IgD-negative memory B cell (primary cell): ENCODE data around the gene FBLN2. TPM values are rescaled to one million over a fixed set of nuclear protein-coding genes. Genes with fewer than 3 reads are reported as not detected.

Experiments used
- H3K27ac Mint-ChIP-seq, 3 donors: one replicate each; pipeline ENCODE4 v1.8.0; 2020 to 2022; ENCODE audit warnings: mild to moderate bottlenecking in 3 of 3, mixed read lengths in 3 of 3, moderate library complexity in 1 of 3
- H3K27me3 Mint-ChIP-seq: one replicate; pipeline ENCODE4 v1.8.0; 2021; ENCODE audit warnings: mixed read lengths
- H3K36me3 Mint-ChIP-seq: one replicate; pipeline ENCODE4 v1.8.0; 2020; ENCODE audit warnings: mild to moderate bottlenecking, mixed read lengths
- H3K4me1 Mint-ChIP-seq, 3 donors: one replicate each; pipeline ENCODE4 v1.8.0; 2020 to 2022; ENCODE audit warnings: mixed read lengths in 3 of 3, mild to moderate bottlenecking in 1 of 3
- H3K4me3 Mint-ChIP-seq, 4 donors: one replicate each; pipeline ENCODE4 v1.8.0; 2020 to 2022; ENCODE audit warnings: mild to moderate bottlenecking in 4 of 4, mixed read lengths in 4 of 4, moderate library complexity in 3 of 4
- H3K9me3 Mint-ChIP-seq, 3 donors: one replicate each; pipeline ENCODE4 v1.8.0; 2020 to 2021; ENCODE audit warnings: mixed read lengths in 3 of 3, mild to moderate bottlenecking in 1 of 3
- polyA plus RNA-seq: library from polyadenylated mRNA; unstranded; fragments of 300-500 nt; fragmentation: Illumina TruSeq; gene quantifications from one replicate; pipeline ENCODE4 v1.2.3, GENCODE V29; 2021

Gene FBLN2
- polyA plus RNA-seq, 1 donor from 2014 or later: 4.4 TPM

GRCh38 chr3:13545952-13546454 is 2.9 kb upstream of the FBLN2 start:
- Mint-ChIP-seq H3K27ac (no peak overlapping the region), H3K27me3 (peaks cover 22% of the 10 kb centered on the region), H3K4me1 (peaks cover 3 to 15% (median 13%) of the 10 kb centered on the region in 3 donors)

GRCh38 chr3:13546667-13547171 is 2.2 kb upstream of the FBLN2 start:
- H3K27ac Mint-ChIP-seq: no peak overlapping the region
- peaks cover 0 to 5% (median 0%) of the 10 kb centered on the region in 3 donors for H3K9me3 Mint-ChIP-seq
- H3K4me1 Mint-ChIP-seq: peaks cover 3 to 15% (median 13%) of the 10 kb centered on the region in 3 donors
- peaks cover 22% of the 10 kb centered on the region for H3K27me3 Mint-ChIP-seq
- H3K36me3 Mint-ChIP-seq: peaks cover 5% of the 10 kb centered on the region
- H3K4me3 Mint-ChIP-seq: no peak overlapping the region

More at GRCh38 chr3:13545952-13546454, 2.9 kb upstream of the FBLN2 start:
- peaks cover 0 to 5% (median 2%) of the 10 kb centered on the region in 3 donors for H3K9me3 Mint-ChIP-seq
- no peak overlapping the region for H3K4me3 Mint-ChIP-seq
- H3K36me3 Mint-ChIP-seq: peaks cover 5% of the 10 kb centered on the region

GRCh38 chr3:13547591-13548371 is 1.1 kb upstream of the FBLN2 start:
- H3K27ac Mint-ChIP-seq: no peak overlapping the region
- peaks cover 3 to 15% (median 13%) of the 10 kb centered on the region in 3 donors for H3K4me1 Mint-ChIP-seq
- H3K27me3 Mint-ChIP-seq: peaks cover 28% of the 10 kb centered on the region
- H3K4me3 Mint-ChIP-seq: peak overlapping the region in 3 of 4 donors; percentile 54 to 86 (median 82)
- peaks cover 0 to 2% (median 0%) of the 10 kb centered on the region in 3 donors for H3K9me3 Mint-ChIP-seq
- peaks cover 5% of the 10 kb centered on the region for H3K36me3 Mint-ChIP-seq

GRCh38 chr3:13549623-13550422 is 898 bp downstream of the FBLN2 start:
- Mint-ChIP-seq H3K27me3 (peaks cover 26% of the 10 kb centered on the region), H3K36me3 (peaks cover 5% of the 10 kb centered on the region), H3K4me3 (peak overlapping the region; percentile 21 to 92 (median 80)), H3K27ac (no peak overlapping the region), H3K4me1 (peaks cover 3 to 15% (median 13%) of the 10 kb centered on the region in 3 donors), H3K9me3 (no peaks in the 10 kb centered on the region)

GRCh38 chr3:13550423-13550690 is 1.4 kb downstream of the FBLN2 start:
- Mint-ChIP-seq H3K27me3 (peaks cover 22% of the 10 kb centered on the region), H3K4me1 (peaks cover 3 to 15% (median 13%) of the 10 kb centered on the region in 3 donors), H3K27ac (peak overlapping the region in 1 of 3 donors; percentile 39), H3K9me3 (no peaks in the 10 kb centered on the region), H3K4me3 (peak overlapping the region; percentile 21 to 92 (median 64)), H3K36me3 (peaks cover 5% of the 10 kb centered on the region)

- H3K27ac Mint-ChIP-seq: peak overlapping the region in 1 of 3 donors; percentile 39
Measured at GRCh38 chr3:13550791-13551360, 2.0 kb downstream of the FBLN2 start.

GRCh38 chr3:13552857-13553652 is 4.1 kb downstream of the FBLN2 start:
- peaks cover 4% of the 10 kb centered on the region for H3K36me3 Mint-ChIP-seq
- peaks cover 0 to 13% (median 12%) of the 10 kb centered on the region in 3 donors for H3K4me1 Mint-ChIP-seq

More at GRCh38 chr3:13550791-13551360, 2.0 kb downstream of the FBLN2 start:
- H3K9me3 Mint-ChIP-seq: no peaks in the 10 kb centered on the region
- peaks cover 3 to 15% (median 13%) of the 10 kb centered on the region in 3 donors for H3K4me1 Mint-ChIP-seq
- H3K36me3 Mint-ChIP-seq: peaks cover 4% of the 10 kb centered on the region
- H3K27me3 Mint-ChIP-seq: peaks cover 22% of the 10 kb centered on the region
- peak overlapping the region in 2 of 4 donors; percentile 21 to 92 for H3K4me3 Mint-ChIP-seq

GRCh38 chr3:13553686-13554085 is 4.8 kb downstream of the FBLN2 start:
- Mint-ChIP-seq H3K36me3 (peaks cover 2% of the 10 kb centered on the region), H3K4me1 (peaks cover 0 to 10% (median 9%) of the 10 kb centered on the region in 3 donors), H3K9me3 (peaks cover 0 to 2% (median 0%) of the 10 kb centered on the region in 3 donors), H3K27me3 (peaks cover 17% of the 10 kb centered on the region), H3K4me3 (peak overlapping the region in 1 of 4 donors; percentile 77), H3K27ac (no peak overlapping the region)

More at GRCh38 chr3:13552857-13553652, 4.1 kb downstream of the FBLN2 start:
- peaks cover 0 to under 1% (median 0%) of the 10 kb centered on the region in 3 donors for H3K9me3 Mint-ChIP-seq
- no peak overlapping the region for H3K27ac Mint-ChIP-seq
- peak overlapping the region in 1 of 4 donors; percentile 77 for H3K4me3 Mint-ChIP-seq
- H3K27me3 Mint-ChIP-seq: peaks cover 20% of the 10 kb centered on the region

GRCh38 chr3:13555753-13556152 is 6.8 kb downstream of the FBLN2 start:
- peaks cover 17% of the 10 kb centered on the region for H3K27me3 Mint-ChIP-seq

GRCh38 chr3:13556207-13556606 is 7.3 kb downstream of the FBLN2 start:
- Mint-ChIP-seq H3K27me3 (peaks cover 17% of the 10 kb centered on the region), H3K36me3 (no peaks in the 10 kb centered on the region), H3K9me3 (peaks cover 0 to 2% (median 0%) of the 10 kb centered on the region in 3 donors), H3K4me3 (no peak overlapping the region), H3K4me1 (peaks cover 0 to 3% (median 0%) of the 10 kb centered on the region in 3 donors), H3K27ac (no peak overlapping the region)

More at GRCh38 chr3:13555753-13556152, 6.8 kb downstream of the FBLN2 start:
- Mint-ChIP-seq H3K4me3 (no peak overlapping the region), H3K4me1 (peaks cover 0 to 3% (median 0%) of the 10 kb centered on the region in 3 donors), H3K27ac (no peak overlapping the region), H3K36me3 (no peaks in the 10 kb centered on the region), H3K9me3 (peaks cover 0 to 2% (median 0%) of the 10 kb centered on the region in 3 donors)

GRCh38 chr3:13556917-13557316 is 8.0 kb downstream of the FBLN2 start:
- H3K36me3 Mint-ChIP-seq: no peaks in the 10 kb centered on the region
- H3K27ac Mint-ChIP-seq: no peak overlapping the region
- peaks cover 0 to 2% (median 0%) of the 10 kb centered on the region in 3 donors for H3K9me3 Mint-ChIP-seq
- H3K4me1 Mint-ChIP-seq: peaks cover 0 to 3% (median 0%) of the 10 kb centered on the region in 3 donors
- H3K27me3 Mint-ChIP-seq: peaks cover 16% of the 10 kb centered on the region
- H3K4me3 Mint-ChIP-seq: no peak overlapping the region

- H3K27me3 Mint-ChIP-seq: peaks cover 11% of the 10 kb centered on the region
- no peaks in the 10 kb centered on the region for H3K36me3 Mint-ChIP-seq
- peaks cover 0 to 3% (median 0%) of the 10 kb centered on the region in 3 donors for H3K4me1 Mint-ChIP-seq
- no peak overlapping the region for H3K4me3 Mint-ChIP-seq
- peaks cover 0 to 2% (median 0%) of the 10 kb centered on the region in 3 donors for H3K9me3 Mint-ChIP-seq
- H3K27ac Mint-ChIP-seq: no peak overlapping the region
Measured at GRCh38 chr3:13557417-13557816, 8.5 kb downstream of the FBLN2 start.

GRCh38 chr3:13557926-13558325 is 9.0 kb downstream of the FBLN2 start:
- Mint-ChIP-seq H3K4me3 (no peak overlapping the region), H3K9me3 (peaks cover 0 to 2% (median 0%) of the 10 kb centered on the region in 3 donors), H3K36me3 (no peaks in the 10 kb centered on the region), H3K27ac (no peak overlapping the region), H3K4me1 (peaks cover 0 to 3% (median 0%) of the 10 kb centered on the region in 3 donors), H3K27me3 (peaks cover 11% of the 10 kb centered on the region)

GRCh38 chr3:13558651-13559050 is 9.7 kb downstream of the FBLN2 start:
- Mint-ChIP-seq H3K9me3 (peaks cover 0 to 2% (median 0%) of the 10 kb centered on the region in 3 donors), H3K27me3 (peaks cover 14% of the 10 kb centered on the region), H3K4me1 (peaks cover 0 to 3% (median 0%) of the 10 kb centered on the region in 3 donors), H3K4me3 (no peak overlapping the region), H3K36me3 (no peaks in the 10 kb centered on the region), H3K27ac (no peak overlapping the region)
